Stimulated activated CD4-positive, alpha-beta T cell treated with anti-CD3 and anti-CD28 coated beads, TNF-alpha, amount 100 ng/mL, for 48 hours (primary cell): Measurements from ENCODE around the gene TTLL11.

Experiments
- DNase-seq, 3 donors: peaks; one replicate each; pipeline ENCODE4 v3.0.0-alpha.2; 2020; ENCODE audit warnings: low read depth in 3 of 3

Gene TTLL11

GRCh38 chr9:121773954-121774714 lies 319.0 kb downstream of the TTLL11 start:
- no peak for DNase-seq

- DNase-seq: no peak
Observed at GRCh38 chr9:121773286-121773953, 319.7 kb downstream of the TTLL11 start.

GRCh38 chr9:121772600-121773285 lies 320.4 kb downstream of the TTLL11 start:
- no peak for DNase-seq
